IPS-11a (cell line): ENCODE data around the gene TNPO3.
"Not testable (repeated sequence)": the region's sequence is repeated elsewhere in the genome, so short reads cannot be mapped to it uniquely, and the experiment has no call there.

Experiments
- H3K4me3 ChIP-seq: one replicate; pipeline ENCODE4 v1.5.1; 2013; ENCODE audit warnings: low read depth, low read length, control low read depth

The TNPO3 gene

DNA sequence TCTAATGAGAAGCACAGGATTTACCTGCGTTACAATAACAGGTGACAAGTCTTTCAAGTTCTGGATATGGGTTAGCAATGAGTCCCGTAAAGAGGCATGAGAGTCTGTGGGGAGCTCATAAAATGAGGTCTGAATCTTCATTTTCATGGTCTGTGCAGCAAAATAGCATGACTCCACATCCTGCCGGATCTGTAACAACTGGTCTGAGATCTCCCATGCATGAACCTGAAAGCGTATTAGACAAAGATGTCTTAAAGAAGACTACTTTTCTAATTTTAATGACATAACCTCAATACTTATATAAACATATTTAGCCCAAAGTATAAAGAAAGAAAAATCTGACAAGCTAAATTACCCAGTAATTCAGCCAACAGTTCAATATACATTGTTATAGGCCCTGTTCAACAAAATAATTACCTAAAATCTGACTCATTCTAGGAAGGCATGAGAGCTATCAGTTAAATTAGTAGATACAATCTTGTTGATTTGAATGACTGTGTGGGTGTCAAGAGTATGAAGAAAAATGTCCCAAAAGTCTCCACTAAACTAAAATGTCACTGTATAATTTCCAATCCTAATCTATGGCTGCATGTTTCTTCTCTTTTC lies 36.9 kb downstream of the TNPO3 start:
- H3K4me3 ChIP-seq = no peak overlapping the region

DNA sequence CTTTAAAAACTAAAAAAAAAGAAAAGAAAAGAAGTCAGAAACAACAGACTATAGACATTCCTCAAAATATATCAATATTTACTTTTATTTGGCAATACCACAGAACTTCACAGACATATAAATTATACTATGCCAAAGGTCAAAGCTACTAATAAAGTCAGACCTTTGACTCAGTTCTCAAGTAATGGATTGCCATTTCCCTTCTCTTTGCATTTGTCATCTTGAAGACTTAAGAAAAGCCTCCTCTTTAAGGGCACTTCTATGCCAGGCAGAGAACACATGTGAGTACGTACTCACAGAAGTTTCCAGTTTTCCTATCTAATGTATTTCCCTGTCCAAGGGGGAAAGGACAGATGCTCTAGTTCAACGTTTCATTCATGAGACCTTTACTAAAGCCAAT lies 37.6 kb downstream of the TNPO3 start:
- no peak overlapping the region for H3K4me3 ChIP-seq

DNA sequence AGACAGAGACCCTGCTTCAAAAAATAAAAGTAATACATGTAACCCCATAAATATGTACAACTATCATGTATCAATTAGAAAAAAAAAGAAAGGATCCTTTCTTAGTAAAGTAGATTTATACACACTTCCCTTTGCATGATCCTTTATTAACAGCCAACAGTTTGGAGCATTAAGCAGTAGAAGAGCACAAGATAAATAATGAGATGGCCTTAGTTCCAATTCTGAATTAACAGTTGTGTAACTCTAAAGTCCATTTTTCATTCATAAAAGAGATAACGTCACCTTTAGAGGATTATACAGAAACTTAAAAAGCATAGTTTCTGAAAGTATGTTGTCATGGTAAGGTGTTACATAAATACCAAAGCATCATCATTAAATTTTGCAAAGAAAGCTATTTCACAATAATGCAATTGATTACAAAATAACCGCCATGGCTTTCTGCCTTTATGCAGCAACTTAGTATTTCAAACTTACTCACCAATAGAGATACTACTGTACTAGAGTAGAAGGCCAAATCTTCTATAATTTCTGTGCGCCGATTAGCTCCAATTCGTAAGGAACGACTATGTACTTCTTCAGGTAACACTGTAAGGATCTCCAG lies 40.3 kb downstream of the TNPO3 start:
- H3K4me3 ChIP-seq = no peak overlapping the region

- H3K4me3 ChIP-seq = no peak overlapping the region
Observed at GRCh38 chr7:129013048-129013724, 41.7 kb downstream of the TNPO3 start.

- no peak overlapping the region for H3K4me3 ChIP-seq
Observed at GRCh38 chr7:129012641-129013040, 42.3 kb downstream of the TNPO3 start.

DNA sequence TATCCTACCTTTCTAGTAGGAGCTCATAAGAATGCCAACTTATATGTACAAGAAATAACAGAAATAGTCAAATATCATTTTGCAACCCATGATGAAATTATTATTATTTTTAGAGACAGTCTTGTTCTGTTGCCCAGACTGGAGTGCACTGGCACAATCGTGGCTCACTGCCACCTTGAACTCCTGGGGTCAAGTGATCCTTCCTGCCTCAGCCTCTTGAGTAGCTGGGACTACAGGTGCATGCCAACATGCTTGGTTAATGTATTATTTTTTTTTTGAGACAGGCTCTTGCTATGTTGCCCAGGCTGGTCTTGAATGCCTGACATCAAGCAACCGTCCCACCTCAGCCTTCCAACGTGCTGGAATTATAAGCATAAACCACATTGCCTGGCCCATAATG lies 44.8 kb downstream of the TNPO3 start:
- H3K4me3 ChIP-seq = no peak overlapping the region

GRCh38 chr7:129009437-129009836 lies 45.5 kb downstream of the TNPO3 start:
- no peak overlapping the region for H3K4me3 ChIP-seq

GRCh38 chr7:129008645-129009414 lies 46.1 kb downstream of the TNPO3 start:
- no peak overlapping the region for H3K4me3 ChIP-seq

DNA sequence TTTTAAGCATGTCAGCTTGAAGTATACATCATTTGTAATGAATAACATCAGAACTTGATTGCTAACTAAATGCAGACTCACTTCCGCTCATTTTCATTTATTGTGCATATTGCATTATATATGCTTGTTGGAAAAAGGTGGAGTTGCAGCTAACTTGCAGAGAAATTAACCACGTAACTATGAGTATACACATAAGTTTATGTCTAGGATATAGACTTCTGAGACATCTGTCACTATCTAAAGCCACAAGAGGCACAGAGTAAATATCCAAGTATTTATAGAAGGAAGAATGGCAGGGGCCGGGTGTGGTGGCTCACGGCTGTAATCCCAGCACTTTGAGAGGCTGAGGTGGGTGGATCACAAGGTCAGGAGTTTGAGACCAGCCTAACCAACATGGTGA lies 47.3 kb downstream of the TNPO3 start:
- no peak overlapping the region for H3K4me3 ChIP-seq

GRCh38 chr7:129006636-129007414 lies 48.1 kb downstream of the TNPO3 start:
- no peak overlapping the region for H3K4me3 ChIP-seq

- no peak overlapping the region for H3K4me3 ChIP-seq
Observed at GRCh38 chr7:129005186-129005585, 49.7 kb downstream of the TNPO3 start.

DNA sequence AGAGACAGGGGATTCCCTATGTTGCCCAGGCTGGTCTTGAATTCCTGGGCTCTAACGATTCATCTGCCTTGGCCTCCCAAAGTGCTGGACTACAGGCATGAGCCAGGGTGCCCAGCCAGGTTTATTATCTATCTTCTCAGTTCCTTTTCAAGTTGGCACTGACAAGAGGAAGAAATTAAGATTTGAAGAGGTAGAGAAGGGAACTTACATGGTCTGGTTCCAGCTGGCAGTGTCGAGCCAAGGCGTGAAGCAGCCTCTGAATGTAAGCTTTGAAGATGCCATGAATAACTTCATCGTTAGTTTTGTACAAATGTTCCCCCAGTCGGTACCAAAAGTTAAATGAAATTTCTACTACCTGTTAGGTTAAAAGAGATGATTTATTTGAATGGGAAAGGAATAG lies 57.7 kb downstream of the TNPO3 start:
- no peak overlapping the region for H3K4me3 ChIP-seq

- not testable (repeated sequence) for H3K4me3 ChIP-seq
Observed at GRCh38 chr7:128994560-128994959, 60.4 kb downstream of the TNPO3 start.

DNA sequence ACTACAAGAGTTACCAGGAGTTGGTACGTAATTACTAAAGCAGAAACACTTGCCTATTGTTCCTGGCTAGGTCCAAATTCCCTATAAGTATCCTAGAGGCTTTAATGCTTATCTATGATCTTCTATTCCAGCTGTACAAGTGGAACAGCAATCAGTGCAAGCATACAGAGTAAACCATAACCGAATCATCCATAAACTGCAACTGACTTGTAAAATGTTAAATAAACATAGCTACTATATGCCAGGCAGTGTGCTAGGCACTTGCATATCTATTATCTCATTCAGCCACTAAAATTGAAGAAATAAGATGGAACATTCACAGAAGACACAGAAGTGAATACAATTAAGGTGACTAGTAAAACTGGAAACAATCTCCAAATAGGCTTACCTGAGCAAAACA lies 61.5 kb downstream of the TNPO3 start:
- H3K4me3 ChIP-seq = no peak overlapping the region

GRCh38 chr7:128989961-128990360 lies 65.0 kb downstream of the TNPO3 start:
- H3K4me3 ChIP-seq = no peak overlapping the region

DNA sequence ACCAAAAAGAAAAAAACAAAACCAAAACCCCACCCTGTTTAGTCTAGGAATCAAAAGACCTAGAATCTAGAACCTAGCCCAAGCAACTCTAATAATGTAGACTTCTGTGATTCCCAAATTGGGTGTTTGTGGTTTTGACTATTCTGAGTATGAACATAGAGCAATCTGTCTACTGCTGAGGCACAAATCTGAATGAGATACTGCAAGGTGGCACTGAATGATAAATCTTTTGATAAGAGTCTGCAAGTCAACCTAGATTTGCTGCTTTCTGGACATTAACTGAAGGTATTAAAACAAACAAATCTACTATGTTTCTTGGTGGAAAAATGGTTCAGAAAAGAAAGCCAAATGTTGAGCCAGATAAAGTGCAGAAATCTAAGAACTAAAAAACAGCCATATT lies 66.5 kb downstream of the TNPO3 start:
- no peak overlapping the region for H3K4me3 ChIP-seq

DNA sequence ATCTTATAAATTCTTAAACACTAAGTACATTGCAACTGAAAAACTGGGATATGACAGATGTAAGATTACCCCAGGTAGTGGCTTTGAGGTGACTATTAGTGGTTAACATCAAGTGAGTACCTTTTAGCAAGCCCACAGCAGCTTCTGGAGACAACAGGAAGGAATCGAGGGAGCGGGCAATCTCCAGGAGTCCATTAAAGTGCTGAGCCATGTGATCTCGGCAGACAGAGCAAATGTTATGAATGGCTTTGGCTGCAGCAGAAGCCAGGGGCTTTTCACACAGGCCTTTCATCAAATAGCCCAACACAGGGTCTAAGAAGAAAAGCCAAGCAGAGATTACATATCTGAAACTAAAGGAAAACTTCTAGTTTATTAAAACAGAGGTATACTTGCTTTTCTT lies 68.3 kb downstream of the TNPO3 start:
- H3K4me3 ChIP-seq = no peak overlapping the region

GRCh38 chr7:128985660-128986059 lies 69.3 kb downstream of the TNPO3 start:
- H3K4me3 ChIP-seq = no peak overlapping the region

DNA sequence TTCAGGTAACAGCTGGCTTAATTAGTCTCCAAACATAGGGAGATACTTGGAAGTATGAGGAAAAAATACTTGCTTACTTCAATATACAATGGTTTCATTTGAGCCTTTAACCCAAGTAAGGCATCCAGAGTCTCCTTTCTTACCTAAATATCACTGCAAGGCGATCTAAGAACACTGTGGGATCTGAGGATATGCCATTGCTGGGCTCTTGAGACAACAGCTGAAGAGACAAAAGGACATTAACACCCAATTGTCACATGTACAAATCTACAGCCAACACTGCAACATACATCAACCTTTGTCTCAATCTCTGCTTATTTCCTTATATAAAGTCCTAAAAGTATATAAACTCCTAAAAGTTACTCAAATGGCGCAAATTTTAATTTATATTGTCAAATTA lies 72.8 kb downstream of the TNPO3 start:
- no peak overlapping the region for H3K4me3 ChIP-seq

DNA sequence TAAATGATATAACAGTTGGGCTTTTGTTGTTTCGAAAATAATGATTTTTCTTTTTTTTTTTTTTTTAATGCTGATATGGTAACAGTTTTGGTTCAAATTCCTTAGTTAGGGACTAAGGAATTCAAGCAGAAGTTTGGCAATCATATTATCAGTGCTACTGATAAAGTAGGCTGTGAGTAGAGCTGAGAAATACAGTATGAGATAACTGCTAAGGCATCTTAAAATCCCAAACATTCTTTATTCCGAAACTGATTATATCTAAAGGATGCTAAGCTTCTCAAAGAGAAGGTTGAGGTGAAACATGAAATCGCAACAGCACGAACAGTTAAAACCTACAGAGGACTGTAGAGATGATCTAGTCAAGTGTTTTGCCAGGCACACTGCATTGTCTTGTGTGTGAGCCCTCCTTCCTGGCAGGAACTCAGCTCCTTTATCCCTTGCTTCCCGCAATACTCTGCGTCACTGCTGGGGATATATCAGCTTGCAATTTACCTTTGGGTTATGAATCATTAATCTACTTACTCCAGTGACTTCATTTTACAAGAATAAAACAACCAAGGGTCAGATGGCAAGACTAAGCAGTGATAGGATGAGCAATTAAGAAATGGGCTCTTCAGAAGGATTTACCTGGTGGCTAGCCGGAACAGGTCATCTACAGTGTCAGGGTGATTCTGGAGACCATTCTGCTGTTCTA lies 80.5 kb downstream of the TNPO3 start:
- H3K4me3 ChIP-seq = no peak overlapping the region
